ENCODE results near the gene CAMK1. TPM values are rescaled to one million over a fixed set of nuclear protein-coding genes. Genes with fewer than 3 reads are reported as not detected.

Gene CAMK1
- 10 to 100 TPM; 20.1 to 24.9 (median 21.0) TPM for total RNA-seq
- 22.1 TPM for polyA plus RNA-seq
- long read RNA-seq, donor 1, transcript CAMK1-201 (12 exons, 1,488 nt) = major isoform, 23 of 41 reads
- long read RNA-seq, donor 1, partial matches to known transcripts = 7 of 41 reads
- long read RNA-seq, donor 1, other reads (novel, unspliced or antisense) = 11 of 41 reads
- long read RNA-seq, donor 2, transcript CAMK1-201 (12 exons, 1,488 nt) = major isoform, 16 of 21 reads
- long read RNA-seq, donor 2, partial matches to known transcripts = 1 of 21 reads
- long read RNA-seq, donor 2, other reads (novel, unspliced or antisense) = 4 of 21 reads
- long read RNA-seq, donor 3, transcript CAMK1-201 (12 exons, 1,488 nt) = major isoform, 13 of 21 reads
- long read RNA-seq, donor 3, partial matches to known transcripts = 2 of 21 reads
- long read RNA-seq, donor 3, other reads (novel, unspliced or antisense) = 6 of 21 reads
- long read RNA-seq, donor 4, transcript CAMK1-201 (12 exons, 1,488 nt) = major isoform, 14 of 26 reads
- long read RNA-seq, donor 4, partial matches to known transcripts = 1 of 26 reads
- long read RNA-seq, donor 4, other reads (novel, unspliced or antisense) = 11 of 26 reads

- DNase-seq (peak; percentile 88 to 95 (median 95)), ATAC-seq (peak; percentile 93 to 94)
- H3K4me1 ChIP-seq (ENCODE audit: control insufficient read depth, insufficient read depth, low read length) = peaks cover 5% of the 10 kb centered on the region
- intact Hi-C loops (cut with DNase I) = no loop called here
- WGBS = 3% methylated on average over 49 of the region's 49 CpGs
- H3K27me3 ChIP-seq (ENCODE audit: control insufficient read depth, insufficient read depth) = no peaks in the 10 kb centered on the region
- no peaks in the 10 kb centered on the region for H3K9me3 ChIP-seq (ENCODE audit: control insufficient read depth, low read length)
- H3K27ac ChIP-seq (ENCODE audit: low read length) = peak within 1 kb of the TSS; percentile 80
- H3K4me3 ChIP-seq (ENCODE audit: low read length) = peak within 1 kb of the TSS; percentile 80
Measured at GRCh38 chr3:9769426-9770275, at the start of gene CAMK1. TSS of gene CAMK1 (minus strand) at chr3:9769947. CDS start at chr3:9767749, 2,198 bp downstream.

- intact Hi-C loops (cut with DNase I) = no loop called here
- Histone ChIP-seq H3K4me3 (ENCODE audit: low read length) (no peak overlapping the region), H3K27ac (ENCODE audit: low read length) (no peak overlapping the region), H3K27me3 (ENCODE audit: control insufficient read depth, insufficient read depth) (no peaks in the 10 kb centered on the region), H3K9me3 (ENCODE audit: control insufficient read depth, low read length) (no peaks in the 10 kb centered on the region), H3K4me1 (ENCODE audit: control insufficient read depth, insufficient read depth, low read length) (no peaks in the 10 kb centered on the region)
- 81% methylated on average over 7 of the region's 7 CpGs for WGBS
- no peak for DNase-seq
- ATAC-seq = no peak
Measured at GRCh38 chr3:9818666-9819335, 49.1 kb upstream of the CAMK1 start.

- intact Hi-C loops (cut with DNase I) = no loop called here
- Histone ChIP-seq H3K27ac (ENCODE audit: low read length) (no peak overlapping the region), H3K9me3 (ENCODE audit: control insufficient read depth, low read length) (no peaks in the 10 kb centered on the region), H3K27me3 (ENCODE audit: control insufficient read depth, insufficient read depth) (no peaks in the 10 kb centered on the region), H3K4me1 (ENCODE audit: control insufficient read depth, insufficient read depth, low read length) (no peaks in the 10 kb centered on the region), H3K4me3 (ENCODE audit: low read length) (no peak overlapping the region)
- DNase-seq (no peak), ATAC-seq (no peak)
- 89% methylated on average over 6 of the region's 6 CpGs for WGBS
Measured at GRCh38 chr3:9817436-9817835, 47.7 kb upstream of the CAMK1 start.

- no peak overlapping the region for H3K27ac ChIP-seq (ENCODE audit: low read length)
- H3K4me3 ChIP-seq (ENCODE audit: low read length) = no peak overlapping the region
- H3K9me3 ChIP-seq (ENCODE audit: control insufficient read depth, low read length) = no peaks in the 10 kb centered on the region
- WGBS = 87% methylated on average over 9 of the region's 9 CpGs
- intact Hi-C loops (cut with DNase I) = no loop called here
- H3K4me1 ChIP-seq (ENCODE audit: control insufficient read depth, insufficient read depth, low read length) = peaks cover 2% of the 10 kb centered on the region
- H3K27me3 ChIP-seq (ENCODE audit: control insufficient read depth, insufficient read depth) = no peaks in the 10 kb centered on the region
- ATAC-seq = no peak
- DNase-seq = no peak
Measured at GRCh38 chr3:9815986-9816385, 46.2 kb upstream of the CAMK1 start.

- DNase-seq = no peak
- no peak for ATAC-seq
- 95% methylated on average over 9 of the region's 9 CpGs for WGBS
Measured at GRCh38 chr3:9812870-9813483, 43.2 kb upstream of the CAMK1 start.

GRCh38 chr3:9810846-9811245 is 41.1 kb upstream of the CAMK1 start:
- no peaks in the 10 kb centered on the region for H3K9me3 ChIP-seq (ENCODE audit: control insufficient read depth, low read length)
- 35% methylated on average over 10 of the region's 10 CpGs for WGBS
- no peaks in the 10 kb centered on the region for H3K27me3 ChIP-seq (ENCODE audit: control insufficient read depth, insufficient read depth)
- intact Hi-C loops (cut with DNase I) = no loop called here
- peak; percentile 13 to 32 for ATAC-seq
- peak in 1 of 3 donors; percentile 55 for DNase-seq
- peak overlapping the region; percentile 33 for H3K27ac ChIP-seq (ENCODE audit: low read length)
- peaks cover 3% of the 10 kb centered on the region for H3K4me1 ChIP-seq (ENCODE audit: control insufficient read depth, insufficient read depth, low read length)
- peak overlapping the region; percentile 53 for H3K4me3 ChIP-seq (ENCODE audit: low read length)

More at GRCh38 chr3:9812870-9813483, 43.2 kb upstream of the CAMK1 start:
- H3K4me1 ChIP-seq (ENCODE audit: control insufficient read depth, insufficient read depth, low read length) = peaks cover 3% of the 10 kb centered on the region
- H3K27ac ChIP-seq (ENCODE audit: low read length) = no peak overlapping the region
- no peaks in the 10 kb centered on the region for H3K27me3 ChIP-seq (ENCODE audit: control insufficient read depth, insufficient read depth)
- H3K9me3 ChIP-seq (ENCODE audit: control insufficient read depth, low read length) = no peaks in the 10 kb centered on the region
- intact Hi-C loops (cut with DNase I) = no loop called here
- no peak overlapping the region for H3K4me3 ChIP-seq (ENCODE audit: low read length)

- Histone ChIP-seq H3K27ac (ENCODE audit: low read length) (peak overlapping the region; percentile 78), H3K9me3 (ENCODE audit: control insufficient read depth, low read length) (no peaks in the 10 kb centered on the region), H3K4me3 (ENCODE audit: low read length) (peak overlapping the region; percentile 53), H3K27me3 (ENCODE audit: control insufficient read depth, insufficient read depth) (no peaks in the 10 kb centered on the region), H3K4me1 (ENCODE audit: control insufficient read depth, insufficient read depth, low read length) (peaks cover 3% of the 10 kb centered on the region)
- 5% methylated on average over 18 of the region's 18 CpGs for WGBS
- intact Hi-C loops (cut with DNase I) = no loop called here
- DNase-seq = no peak
- ATAC-seq = peak in 1 of 2 donors; percentile 12
Measured at GRCh38 chr3:9810433-9810770, 40.7 kb upstream of the CAMK1 start.

- Histone ChIP-seq H3K27ac (ENCODE audit: low read length) (peak within 1 kb of the TSS; percentile 78), H3K9me3 (ENCODE audit: control insufficient read depth, low read length) (no peaks in the 10 kb centered on the region), H3K4me3 (ENCODE audit: low read length) (peak within 1 kb of the TSS; percentile 53), H3K27me3 (ENCODE audit: control insufficient read depth, insufficient read depth) (no peaks in the 10 kb centered on the region), H3K4me1 (ENCODE audit: control insufficient read depth, insufficient read depth, low read length) (peaks cover 3% of the 10 kb centered on the region)
- DNase-seq = peak; percentile 84 to 95 (median 93)
- intact Hi-C loops (cut with DNase I) = no loop called here
- under 1% methylated on average over 76 of the region's 76 CpGs for WGBS
- ATAC-seq = peak; percentile 89 to 91
Measured at GRCh38 chr3:9809615-9810432, 40.1 kb upstream of the CAMK1 start, which contains the start of gene TTLL3. TSS of gene TTLL3 (plus strand) at chr3:9810262. CDS start at chr3:9810662, 400 bp downstream.

GRCh38 chr3:9809239-9809614 is 39.5 kb upstream of the CAMK1 start:
- intact Hi-C loops (cut with DNase I) = no loop called here
- H3K27me3 ChIP-seq (ENCODE audit: control insufficient read depth, insufficient read depth) = no peaks in the 10 kb centered on the region
- ATAC-seq (no peak), DNase-seq (peak in 1 of 3 donors; percentile 46)
- peak overlapping the region; percentile 78 for H3K27ac ChIP-seq (ENCODE audit: low read length)
- 86% methylated on average over 4 of the region's 4 CpGs for WGBS
- H3K4me1 ChIP-seq (ENCODE audit: control insufficient read depth, insufficient read depth, low read length) = peaks cover 3% of the 10 kb centered on the region
- peak overlapping the region; percentile 53 for H3K4me3 ChIP-seq (ENCODE audit: low read length)
- H3K9me3 ChIP-seq (ENCODE audit: control insufficient read depth, low read length) = no peaks in the 10 kb centered on the region
